ENCODE measurements around the gene CCDC170. TPM values are rescaled to one million over a fixed set of nuclear protein-coding genes. Genes with fewer than 3 reads are reported as not detected.

The CCDC170 gene
- total and polyA plus RNA-seq, 4 donors, result 0.37 to 0.59 (median 0.45) TPM

DNA sequence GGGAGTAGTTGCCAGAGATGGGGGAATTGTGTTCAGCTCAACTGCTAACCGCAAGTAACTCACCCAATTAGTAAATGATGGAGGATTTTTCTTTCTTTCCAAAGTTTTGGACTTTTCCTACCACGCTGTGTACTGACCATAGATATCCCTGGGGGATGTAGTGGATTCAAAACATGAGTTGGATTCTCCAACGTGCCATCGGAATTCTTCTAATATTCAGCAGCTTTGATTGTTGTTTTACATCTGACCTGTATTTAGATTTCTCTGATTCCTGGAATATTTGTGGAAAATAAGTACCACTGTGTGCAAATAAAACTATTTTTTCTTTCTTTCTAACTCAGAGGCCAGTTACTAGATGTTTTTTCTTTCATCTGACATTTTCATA lies 1.1 kb downstream of the CCDC170 start:
- H3K4me1 ChIP-seq (ENCODE audit: control insufficient read depth in 4 of 4, insufficient read depth in 4 of 4, low read length in 3 of 4), result peaks cover 0 to 22% (median 20%) of the 10 kb centered on the region in 4 donors
- 46% methylated on average over 4 of the region's 4 CpGs for WGBS
- no peaks in the 10 kb centered on the region for H3K9me3 ChIP-seq (ENCODE audit: control insufficient read depth in 4 of 4, low read length in 3 of 4)
- peak overlapping the region in 1 of 2 donors; percentile 13 for H3K9ac ChIP-seq (ENCODE audit: low read depth in 1 of 2, low read length in 2 of 2)
- no peaks in the 10 kb centered on the region for H3K36me3 ChIP-seq (ENCODE audit: control insufficient read depth in 4 of 4, insufficient read depth in 3 of 4, low read depth in 1 of 4, low read length in 3 of 4)
- no peaks in the 10 kb centered on the region for H3K27me3 ChIP-seq (ENCODE audit: control insufficient read depth in 4 of 4, insufficient read depth in 4 of 4, low read length in 3 of 4)
- no peak for DNase-seq (ENCODE audit: low spot score)
- peak overlapping the region; percentile 62 to 83 (median 70) for H3K4me3 ChIP-seq (ENCODE audit: low read depth in 1 of 3, low read length in 3 of 3)
- H3K27ac ChIP-seq (ENCODE audit: low read depth in 1 of 2, low read length in 2 of 2), result no peak overlapping the region
- TF ChIP-seq, protein P1, sequence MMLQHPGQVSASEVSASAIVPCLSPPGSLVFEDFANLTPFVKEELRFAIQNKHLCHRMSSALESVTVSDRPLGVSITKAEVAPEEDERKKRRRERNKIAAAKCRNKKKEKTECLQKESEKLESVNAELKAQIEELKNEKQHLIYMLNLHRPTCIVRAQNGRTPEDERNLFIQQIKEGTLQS (IDR thresholded peaks at IDR 0.05), result no peak
- TF ChIP-seq NR2F2 (IDR thresholded peaks at IDR 0.05) (no peak), EGR1 (IDR thresholded peaks at IDR 0.05; ENCODE audit: low read depth in 2 of 2) (no peak), JUND (IDR thresholded peaks at IDR 0.05) (no peak), RXRA (IDR thresholded peaks at IDR 0.05) (no peak), REST (IDR thresholded peaks at IDR 0.05) (no peak), FOXA2 (IDR thresholded peaks at IDR 0.05) (no peak), HNF4A (conservative IDR thresholded peaks at IDR 0.05) (no peak), YY1 (IDR thresholded peaks at IDR 0.05) (no peak), RAD21 (IDR thresholded peaks at IDR 0.05) (no peak), GABPA (IDR thresholded peaks at IDR 0.05 in 1 of 2, conservative IDR thresholded peaks at IDR 0.05 in 1 of 2) (no peak)
- TF ChIP-seq, protein P2, sequence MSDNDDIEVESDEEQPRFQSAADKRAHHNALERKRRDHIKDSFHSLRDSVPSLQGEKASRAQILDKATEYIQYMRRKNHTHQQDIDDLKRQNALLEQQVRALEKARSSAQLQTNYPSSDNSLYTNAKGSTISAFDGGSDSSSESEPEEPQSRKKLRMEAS (IDR thresholded peaks at IDR 0.05), result no peak

DNA sequence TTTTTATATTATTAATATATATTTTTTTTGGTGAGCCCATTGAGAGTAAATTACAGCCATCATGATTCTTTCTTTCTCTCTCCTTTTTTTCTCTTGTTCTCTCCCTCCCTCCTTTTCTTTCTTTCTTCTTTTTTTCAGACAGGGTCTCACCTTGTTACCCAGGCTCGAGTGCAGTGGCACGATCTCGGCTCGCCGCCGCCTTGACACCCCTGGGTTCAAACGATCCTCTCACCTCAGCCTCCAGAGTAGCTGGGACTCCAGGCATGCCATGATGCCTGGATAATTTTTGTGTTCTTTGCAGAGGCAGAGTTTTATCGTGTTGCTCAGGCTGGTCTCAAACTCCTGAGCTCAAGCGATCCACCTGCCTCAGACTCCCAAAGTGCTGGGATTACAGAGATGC lies 1.6 kb downstream of the CCDC170 start:
- Histone ChIP-seq H3K4me3 (ENCODE audit: low read depth in 1 of 3, low read length in 3 of 3) (no peak overlapping the region), H3K9me3 (ENCODE audit: control insufficient read depth in 4 of 4, low read length in 3 of 4) (no peaks in the 10 kb centered on the region), H3K27ac (ENCODE audit: low read depth in 1 of 2, low read length in 2 of 2) (no peak overlapping the region), H3K27me3 (ENCODE audit: control insufficient read depth in 4 of 4, insufficient read depth in 4 of 4, low read length in 3 of 4) (no peaks in the 10 kb centered on the region), H3K9ac (ENCODE audit: low read depth in 1 of 2, low read length in 2 of 2) (no peak overlapping the region), H3K4me1 (ENCODE audit: control insufficient read depth in 4 of 4, insufficient read depth in 4 of 4, low read length in 3 of 4) (peaks cover 0 to 22% (median 20%) of the 10 kb centered on the region in 4 donors), H3K36me3 (ENCODE audit: control insufficient read depth in 4 of 4, insufficient read depth in 3 of 4, low read depth in 1 of 4, low read length in 3 of 4) (no peaks in the 10 kb centered on the region)
- TF ChIP-seq JUND (IDR thresholded peaks at IDR 0.05), result no peak
- no peak for TF ChIP-seq ZBTB33 (IDR thresholded peaks at IDR 0.05)
- TF ChIP-seq EGR1 (IDR thresholded peaks at IDR 0.05; ENCODE audit: low read depth in 2 of 2), result no peak
- TF ChIP-seq GABPA (IDR thresholded peaks at IDR 0.05 in 1 of 2, conservative IDR thresholded peaks at IDR 0.05 in 1 of 2), result no peak
- no peak for TF ChIP-seq FOXA2 (IDR thresholded peaks at IDR 0.05)
- no peak for TF ChIP-seq FOXA1 (IDR thresholded peaks at IDR 0.05)
- no peak for TF ChIP-seq REST (IDR thresholded peaks at IDR 0.05)
- no peak for TF ChIP-seq HNF4A (conservative IDR thresholded peaks at IDR 0.05)
- TF ChIP-seq, protein P2 (IDR thresholded peaks at IDR 0.05), result no peak
- TF ChIP-seq, protein P1 (IDR thresholded peaks at IDR 0.05), result no peak
- WGBS, result 90% methylated on average over 9 of the region's 9 CpGs
- DNase-seq (ENCODE audit: low spot score), result no peak
